K562 treated with DMSO at 1 percent for 4 hours (cell line): ENCODE measurements around the gene SMAP2. TPM values are rescaled to one million over a fixed set of nuclear protein-coding genes. Genes with fewer than 3 reads are reported as not detected.

Experiments
- total RNA-seq: library from RNA; unstranded; fragments of 300-600 nt; gene quantifications from 2 replicates; pipeline ENCODE4 v1.2.3, GENCODE V29; 2022; ENCODE audit not compliant: insufficient read depth

The SMAP2 gene
- total RNA-seq, result 90.6 and 103 TPM in 2 replicates

GRCh38 chr1:40373323-40374283, at the start of gene SMAP2:
TSS of gene SMAP2 (plus strand) at chr1:40373727. CDS start at chr1:40374121, 394 bp downstream.

DNA sequence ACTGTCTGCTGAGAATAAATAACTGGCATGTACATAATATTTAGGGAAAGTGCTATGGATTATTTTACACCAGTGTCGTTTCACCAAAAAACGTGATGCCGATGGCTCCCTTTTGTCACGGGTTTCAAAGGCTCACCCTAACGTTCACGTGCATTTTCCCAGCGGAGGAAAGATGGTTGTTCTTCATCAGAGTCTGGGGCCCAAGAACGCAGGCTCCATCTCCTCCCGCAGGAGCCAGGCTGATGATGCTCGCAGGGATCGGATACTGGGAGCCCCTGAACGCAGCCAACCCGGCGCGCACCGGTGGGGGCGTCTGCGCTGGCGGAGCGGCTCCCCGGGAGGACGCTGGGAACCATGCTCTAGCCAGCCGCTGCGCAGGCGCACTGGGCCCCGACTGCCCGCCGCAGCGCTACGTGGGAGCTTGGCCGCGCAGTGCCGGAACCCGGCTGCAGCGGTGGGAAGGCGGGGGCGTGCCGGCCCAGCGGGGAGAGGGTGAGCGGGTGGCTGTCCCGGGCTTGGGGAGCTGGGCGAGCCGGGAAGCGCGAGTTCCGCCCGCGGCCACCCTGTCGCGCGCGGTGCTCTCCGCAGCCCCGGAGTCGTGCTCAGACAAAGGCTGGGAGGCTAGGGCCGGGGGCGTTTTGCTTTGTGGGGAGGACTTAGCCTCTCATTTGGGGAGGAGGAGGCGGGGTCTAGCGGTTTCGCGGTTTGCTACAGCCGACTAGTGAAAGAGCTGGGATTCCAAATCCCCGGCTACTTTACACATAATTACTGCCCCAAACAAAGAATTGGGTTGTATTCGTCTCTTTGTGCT, 76.4 kb downstream of the SMAP2 start, which contains the start of gene ZFP69B:
Gene ZFP69B (plus strand): TSS at position 793 of the 811 bp plus-strand sequence. CDS start 486 bp downstream, outside the sequence.

Other genes starting within 250 kb of the SMAP2 start
- 8.7 and 12.2 TPM in 2 replicates for gene RLF, start 212.3 kb upstream of the SMAP2 start, total RNA-seq
- gene TMCO2, start 125.8 kb upstream of the SMAP2 start, total RNA-seq, result not detected in 2 replicates
- gene ZMPSTE24, start 115.5 kb upstream of the SMAP2 start, total RNA-seq, result 12.5 and 19.9 TPM in 2 replicates
- 2.5 and 6.7 TPM in 2 replicates for gene COL9A2, start 56.4 kb upstream of the SMAP2 start, total RNA-seq
- 2.7 and 4.3 TPM in 2 replicates for gene ZFP69B, start 76.7 kb downstream of the SMAP2 start, total RNA-seq
- gene ZFP69, start 103.6 kb downstream of the SMAP2 start, total RNA-seq, result 2.6 and 2.8 TPM in 2 replicates
- gene EXO5, start 135.0 kb downstream of the SMAP2 start, total RNA-seq, result 3.3 and 7.2 TPM in 2 replicates
- 8.4 and 11.1 TPM in 2 replicates for gene ZNF684, start 157.9 kb downstream of the SMAP2 start, total RNA-seq